GM10248 (cell line): ENCODE data around the gene ANKDD1A.

ENCODE experiments used
- CTCF ChIA-PET: fragments of 300-600 bp; sonication (Branson Sonifier 250); formaldehyde crosslinking; extraction: SDS; loops from one replicate; lab custom pipeline; 2021; ENCODE audit warnings: antibody characterized with exemption; lab: Yijun Ruan, JAX
- POLR2A ChIA-PET: fragments of 350-650 bp; sonication (Branson Sonifier 250); formaldehyde crosslinking; extraction: SDS; loops from one replicate; lab custom pipeline; 2020; ENCODE audit warnings: antibody characterized with exemption; lab: Yijun Ruan, JAX
- DNase-seq: peaks from one replicate; pipeline ENCODE4 v3.0.0; 2012; ENCODE audit errors: extremely low spot score
- TF ChIP-seq, protein P1 (sequence below): IDR thresholded peaks from 2 replicates; pipeline ENCODE4 v1.5.1; 2012; ENCODE audit warnings: mild to moderate bottlenecking, low read depth; ENCODE audit errors: extremely low read depth, missing control alignments, control extremely low read depth

The ANKDD1A gene

DNA sequence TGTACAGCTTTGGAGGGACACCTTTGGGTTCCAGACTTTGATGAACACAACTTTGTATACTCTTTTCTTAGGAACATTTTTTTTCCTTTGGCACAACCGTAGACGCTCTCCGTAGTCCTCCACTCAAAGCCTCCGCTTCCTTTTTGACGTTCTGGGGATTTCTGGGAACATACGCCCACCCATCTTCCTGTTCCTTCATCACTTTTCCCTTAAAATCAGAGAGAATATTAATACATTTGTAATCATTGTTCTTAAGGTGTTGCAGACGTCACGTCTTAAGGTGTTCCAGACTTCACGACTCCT is 78.4 kb downstream of the ANKDD1A start:
- CTCF ChIA-PET = interaction anchor here (1.3 to 1.5 kb wide), 2 partner anchors 21 to 44 kb away, joined by 3 read pairs; no protein-coding TSS in a partner anchor
- POLR2A ChIA-PET = interaction anchor here (0.6 kb wide), 1 partner anchor 195 kb away, joined by 5 read pairs; the partner anchor contains the start of gene CLPX
- TF ChIP-seq, protein P1, sequence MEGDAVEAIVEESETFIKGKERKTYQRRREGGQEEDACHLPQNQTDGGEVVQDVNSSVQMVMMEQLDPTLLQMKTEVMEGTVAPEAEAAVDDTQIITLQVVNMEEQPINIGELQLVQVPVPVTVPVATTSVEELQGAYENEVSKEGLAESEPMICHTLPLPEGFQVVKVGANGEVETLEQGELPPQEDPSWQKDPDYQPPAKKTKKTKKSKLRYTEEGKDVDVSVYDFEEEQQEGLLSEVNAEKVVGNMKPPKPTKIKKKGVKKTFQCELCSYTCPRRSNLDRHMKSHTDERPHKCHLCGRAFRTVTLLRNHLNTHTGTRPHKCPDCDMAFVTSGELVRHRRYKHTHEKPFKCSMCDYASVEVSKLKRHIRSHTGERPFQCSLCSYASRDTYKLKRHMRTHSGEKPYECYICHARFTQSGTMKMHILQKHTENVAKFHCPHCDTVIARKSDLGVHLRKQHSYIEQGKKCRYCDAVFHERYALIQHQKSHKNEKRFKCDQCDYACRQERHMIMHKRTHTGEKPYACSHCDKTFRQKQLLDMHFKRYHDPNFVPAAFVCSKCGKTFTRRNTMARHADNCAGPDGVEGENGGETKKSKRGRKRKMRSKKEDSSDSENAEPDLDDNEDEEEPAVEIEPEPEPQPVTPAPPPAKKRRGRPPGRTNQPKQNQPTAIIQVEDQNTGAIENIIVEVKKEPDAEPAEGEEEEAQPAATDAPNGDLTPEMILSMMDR = no peak

DNA sequence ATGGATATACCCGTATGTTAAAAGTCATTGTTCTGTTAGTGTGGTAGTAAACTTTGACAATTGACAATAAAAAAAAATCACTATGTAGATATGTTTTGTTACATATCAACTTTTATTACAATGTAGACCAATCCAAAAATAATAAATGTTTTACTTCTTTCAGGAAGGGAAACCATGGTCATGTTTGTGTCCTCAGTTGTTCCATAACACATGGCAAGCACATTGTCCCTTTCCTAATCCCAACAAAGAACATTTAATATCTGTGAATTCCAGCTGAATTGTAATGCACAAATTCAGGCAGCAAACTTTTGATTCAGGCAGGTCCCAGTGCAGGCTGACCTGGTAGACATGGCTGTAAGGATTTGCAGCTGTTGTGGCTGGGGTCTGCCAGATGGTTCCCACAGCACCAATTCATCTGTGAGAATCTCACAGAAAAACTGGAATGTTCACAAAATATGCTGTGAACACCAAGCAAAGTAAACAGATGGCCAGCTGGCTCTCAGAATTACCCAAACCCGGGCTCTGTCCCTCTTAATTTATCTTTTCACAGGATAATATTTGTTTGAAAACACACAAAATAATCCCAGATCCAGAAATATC is 79.9 kb downstream of the ANKDD1A start:
- CTCF ChIA-PET = interaction anchor here (1.2 to 1.5 kb wide), 2 partner anchors 9 to 14 kb away, joined by 3 to 4 read pairs; no protein-coding TSS in a partner anchor
- POLR2A ChIA-PET = interaction anchor here (0.8 kb wide), 1 partner anchor 314 kb away, joined by 3 read pairs; no protein-coding TSS in a partner anchor
- TF ChIP-seq, protein P1 = no peak
- no peak for DNase-seq

More for the DNA sequence above, 78.4 kb downstream of the ANKDD1A start:
- no peak for DNase-seq

DNA sequence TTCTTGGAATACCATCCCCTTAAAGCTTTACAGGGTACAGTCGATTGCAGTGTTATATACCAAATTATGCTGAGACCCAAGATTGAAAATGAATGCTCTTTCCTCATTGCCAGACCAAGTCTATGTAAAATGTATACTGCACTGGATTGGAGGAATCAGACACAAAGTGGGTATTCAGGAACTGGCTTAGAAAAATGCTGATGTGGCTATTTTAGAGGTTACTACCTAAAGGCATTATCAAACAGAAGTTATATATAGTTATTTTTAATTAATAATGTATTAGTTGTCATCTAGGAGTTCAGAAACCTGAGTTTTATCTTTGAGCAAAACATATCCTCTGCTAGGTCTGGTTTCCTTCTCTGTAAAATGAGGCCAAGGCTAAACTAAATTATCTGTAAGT is 81.6 kb downstream of the ANKDD1A start:
- POLR2A ChIA-PET = no interaction called here
- TF ChIP-seq, protein P1 = no peak
- no peak for DNase-seq
- CTCF ChIA-PET = interaction anchor here (1.5 kb wide), 1 partner anchor 12 kb away, joined by 4 read pairs; no protein-coding TSS in a partner anchor

DNA sequence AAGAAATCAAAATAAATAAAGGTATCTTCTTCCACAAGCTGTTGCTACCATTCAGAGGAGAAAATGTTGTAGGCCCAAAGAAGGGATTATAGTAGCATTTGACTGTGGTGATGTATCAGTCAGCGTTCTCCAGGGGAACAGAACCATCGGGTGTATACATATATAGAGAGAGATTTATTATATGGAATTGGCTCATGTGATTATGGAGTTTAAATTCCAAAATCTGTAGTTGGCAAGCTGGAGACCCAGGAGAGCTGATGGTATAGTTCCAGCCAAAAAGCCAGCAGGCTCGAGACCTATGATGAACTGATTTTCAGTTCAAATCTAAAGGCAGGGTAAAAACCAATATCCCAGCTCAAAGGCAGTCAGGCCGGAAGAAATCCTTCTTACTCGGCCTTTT is 85.4 kb downstream of the ANKDD1A start:
- ChIA-PET CTCF (interaction anchor here (1.3 to 2.6 kb wide), 6 partner anchors 8 to 269 kb away, joined by 3 to 8 read pairs (median 6); no protein-coding TSS in a partner anchor), POLR2A (no interaction called here)
- TF ChIP-seq, protein P1 = no peak

DNA sequence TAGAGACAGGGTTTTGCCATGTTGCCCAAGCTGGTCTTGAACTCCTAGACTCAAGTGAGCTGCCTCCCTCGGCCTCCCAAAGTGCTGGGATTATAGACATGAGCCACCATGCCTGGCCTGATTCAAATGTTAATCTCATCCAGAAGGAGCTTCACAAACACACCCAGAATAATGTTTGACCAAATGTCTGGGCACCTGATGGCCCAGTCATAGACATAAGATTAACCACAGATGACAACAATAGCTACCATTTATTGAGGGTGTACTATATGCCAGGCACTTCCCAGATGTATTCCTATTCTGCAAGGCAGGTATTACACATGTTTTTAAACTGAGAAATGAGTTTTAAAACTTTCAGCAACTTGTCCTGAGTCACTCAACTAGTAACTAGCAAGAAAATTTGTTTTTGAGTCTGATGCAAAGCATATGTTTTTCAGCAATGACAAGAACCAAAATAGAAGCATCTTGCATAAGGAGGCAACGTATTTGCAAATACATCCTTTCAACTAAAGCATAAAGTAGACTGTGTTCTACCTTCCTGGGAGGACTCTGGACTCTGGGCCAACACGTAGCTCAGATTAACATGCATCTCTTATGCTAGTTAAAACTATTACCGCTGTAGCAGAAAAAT is 86.2 kb downstream of the ANKDD1A start:
- ChIA-PET CTCF (interaction anchor here (1.5 to 2.6 kb wide), 4 partner anchors 8 to 270 kb away, joined by 3 to 8 read pairs (median 8); no protein-coding TSS in a partner anchor), POLR2A (no interaction called here)
- TF ChIP-seq, protein P1 = no peak
- no peak for DNase-seq

More for the DNA sequence above, 85.4 kb downstream of the ANKDD1A start:
- DNase-seq = no peak

DNA sequence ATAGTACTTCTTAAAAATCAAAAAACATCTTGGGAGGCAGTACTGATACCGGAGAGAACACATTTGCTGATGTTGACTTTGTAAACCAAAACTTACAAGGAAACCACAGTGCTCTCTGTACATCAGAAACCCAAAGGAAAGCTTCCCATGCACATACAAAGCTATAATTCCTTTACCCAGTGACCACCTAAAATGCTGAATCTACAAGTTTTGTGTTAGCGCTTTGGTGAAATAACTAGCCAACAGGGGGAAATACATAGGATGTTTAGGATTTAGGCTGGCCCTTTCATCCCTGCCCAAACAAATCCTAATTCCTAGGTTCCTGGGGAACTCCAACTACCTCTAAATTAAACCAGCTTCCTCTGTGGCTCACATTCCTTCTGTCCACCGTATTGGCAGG is 93.3 kb downstream of the ANKDD1A start:
- ChIA-PET CTCF (interaction anchor here (0.7 to 1.8 kb wide), 4 partner anchors 8 to 110 kb away, joined by 3 to 7 read pairs (median 4); partner anchors contain the start of gene UBAP1L), POLR2A (interaction anchor here (0.6 to 0.7 kb wide), 2 partner anchors 158 to 404 kb away, joined by 3 to 5 read pairs; no protein-coding TSS in a partner anchor)
- TF ChIP-seq, protein P1 = no peak
- DNase-seq = no peak
